HL-60 (cell line): ENCODE measurements around the gene GET3.

Experiments
- DNase-seq, 2 experiments: peaks; one replicate each; pipeline ENCODE4 v3.0.0-alpha.2; 2010 to 2020; ENCODE audit warnings: low read depth in 1 of 2, low spot score in 1 of 2
- H3K27ac ChIP-seq: fragments of 250-450 bp; sonication (Bioruptor Pico); replicated peaks from 2 replicates; pipeline ENCODE4 v1.5.1; 2020; ENCODE audit warnings: mild to moderate bottlenecking, moderate library complexity
- H3K27me3 ChIP-seq: fragments of 250-450 bp; sonication (Bioruptor Pico); 2 replicates; pipeline ENCODE4 v1.5.1; 2021; ENCODE audit warnings: mild to moderate bottlenecking, moderate library complexity; ENCODE audit not compliant: insufficient read depth, poor library complexity, severe bottlenecking
- H3K4me3 ChIP-seq: replicated peaks from 2 replicates; pipeline ENCODE4 v1.5.1; 2011; ENCODE audit warnings: mild to moderate bottlenecking, control low read depth, low read length; ENCODE audit not compliant: insufficient read depth
- CTCF ChIP-seq: IDR thresholded peaks from one replicate; pipeline ENCODE4 v1.5.1; 2011; ENCODE audit warnings: low read length, control low read depth, inconsistent platforms; ENCODE audit not compliant: insufficient read depth
- GABPA ChIP-seq: IDR thresholded peaks from 2 replicates; pipeline ENCODE4 v1.6.1; 2012; ENCODE audit warnings: low read depth
- POLR2AphosphoS5 ChIP-seq: IDR thresholded peaks from 2 replicates; pipeline ENCODE4 v1.6.1; 2012; ENCODE audit warnings: low read depth
- REST ChIP-seq: IDR thresholded peaks from 2 replicates; pipeline ENCODE4 v1.6.1; 2012; ENCODE audit warnings: low read depth; ENCODE audit not compliant: insufficient replicate concordance
- SPI1 ChIP-seq: IDR thresholded peaks from 2 replicates; pipeline ENCODE4 v1.6.1; 2012; ENCODE audit warnings: low read depth, mild to moderate bottlenecking, borderline replicate concordance

Gene GET3

GRCh38 chr19:12692960-12693359 is 44.3 kb upstream of the GET3 start:
- no peak overlapping the region for H3K4me3 ChIP-seq
- DNase-seq: no peak
- TF ChIP-seq GABPA (no peak), POLR2AphosphoS5 (no peak), CTCF (no peak), REST (no peak), SPI1 (no peak)
- no peaks in the 10 kb centered on the region for H3K27me3 ChIP-seq
- H3K27ac ChIP-seq: no peak overlapping the region

- TF ChIP-seq REST (no peak), POLR2AphosphoS5 (no peak), SPI1 (no peak), GABPA (no peak), CTCF (no peak)
- Histone ChIP-seq H3K27ac (no peak overlapping the region), H3K4me3 (no peak overlapping the region), H3K27me3 (no peaks in the 10 kb centered on the region)
- DNase-seq: no peak
These were observed 42.7 kb upstream of the GET3 start for GRCh38 chr19:12694641-12695040.

GRCh38 chr19:12695096-12695495 is 42.2 kb upstream of the GET3 start:
- no peak overlapping the region for H3K27ac ChIP-seq
- H3K4me3 ChIP-seq: no peak overlapping the region
- H3K27me3 ChIP-seq: no peaks in the 10 kb centered on the region
- no peak for DNase-seq
- TF ChIP-seq GABPA (no peak), CTCF (no peak), REST (no peak), SPI1 (no peak), POLR2AphosphoS5 (no peak)
